Panc1 (cell line): Measurements from ENCODE around the gene TAC4. TPM values are rescaled to one million over a fixed set of nuclear protein-coding genes. Genes with fewer than 3 reads are reported as not detected.

Experiments used
- ATAC-seq: fragments of 200-7000 bp; cut with Tn5 transposase; 2 replicates; pipeline ENCODE4 v1.9.1; 2020; ENCODE audit warnings: mild to moderate bottlenecking, moderate library complexity
- BruUV-seq: library from RNA; stranded (reverse); fragments of 400-500 nt; replicated peaks from 2 replicates; lab custom pipeline; 2021; lab: Mats Ljungman, UMichigan
- CTCF ChIA-PET: fragments of 300-600 bp; sonication (Branson Sonifier 250); formaldehyde crosslinking; loops from one replicate; lab custom pipeline; 2022; ENCODE audit warnings: antibody characterized with exemption; lab: Charles Lee
- POLR2A ChIA-PET: fragments of 300-600 bp; sonication (Branson Sonifier 250); formaldehyde crosslinking; loops from one replicate; lab custom pipeline; 2022; ENCODE audit warnings: antibody characterized with exemption; lab: Charles Lee
- DNase-seq: peaks from one replicate; pipeline ENCODE4 v3.0.0-alpha.2; 2010; ENCODE audit warnings: low read depth, low spot score
- H3K27ac ChIP-seq: 2 replicates; pipeline ENCODE4 v1.5.1; 2011; ENCODE audit warnings: mild to moderate bottlenecking, low read length, inconsistent platforms
- H3K27me3 ChIP-seq: fragments of 200-500 bp; sonication (Bioruptor generic); 2 replicates; pipeline ENCODE4 v1.6.0; 2014; ENCODE audit warnings: low read length, inconsistent platforms; ENCODE audit not compliant: control insufficient read depth, insufficient read depth
- H3K36me3 ChIP-seq: fragments of 200-500 bp; sonication (Bioruptor generic); 2 replicates; pipeline ENCODE4 v1.5.1; 2014; ENCODE audit warnings: inconsistent platforms, mild to moderate bottlenecking, low read length, moderate library complexity; ENCODE audit not compliant: control insufficient read depth, insufficient read depth
- H3K4me1 ChIP-seq: 2 replicates; pipeline ENCODE4 v1.5.1; 2011; ENCODE audit warnings: inconsistent platforms, mild to moderate bottlenecking, low read length, moderate library complexity; ENCODE audit not compliant: control insufficient read depth, insufficient read depth
- H3K4me3 ChIP-seq, 2 experiments: 2 replicates each; pipeline ENCODE4 v1.5.1; 2011 to 2012; ENCODE audit warnings: low read depth in 2 of 2, low read length in 2 of 2, mild to moderate bottlenecking in 2 of 2, inconsistent platforms in 1 of 2, moderate library complexity in 1 of 2
- H3K9me3 ChIP-seq: fragments of 200-500 bp; sonication (Bioruptor generic); 2 replicates; pipeline ENCODE4 v1.5.1; 2014; ENCODE audit warnings: low read depth, mild to moderate bottlenecking, inconsistent platforms, low read length, moderate library complexity; ENCODE audit not compliant: control insufficient read depth, insufficient read depth
- CTCF ChIP-seq: fragments of 450-650 bp; IDR thresholded peaks from 2 replicates; pipeline ENCODE4 v1.5.1; 2017; ENCODE audit warnings: mild to moderate bottlenecking
- POLR2AphosphoS5 ChIP-seq: IDR thresholded peaks from 2 replicates; pipeline ENCODE4 v1.6.1; 2012; ENCODE audit warnings: mild to moderate bottlenecking, low read depth, low read length, moderate library complexity
- REST ChIP-seq, 2 experiments: IDR thresholded peaks; 2 replicates each; pipeline ENCODE4 v1.6.1; 2011 to 2012; ENCODE audit warnings: low read depth in 2 of 2, control low read depth in 1 of 2, low read length in 1 of 2, mild to moderate bottlenecking in 1 of 2, moderate library complexity in 1 of 2; ENCODE audit not compliant: insufficient read depth in 1 of 2
- SIN3A ChIP-seq: IDR thresholded peaks from 2 replicates; pipeline ENCODE4 v1.6.1; 2012; ENCODE audit warnings: low read depth, mild to moderate bottlenecking, low read length, moderate library complexity, borderline replicate concordance; ENCODE audit not compliant: insufficient read depth
- TCF7L2 ChIP-seq: IDR thresholded peaks from 2 replicates; pipeline ENCODE4 v1.6.1; 2011; ENCODE audit warnings: mild to moderate bottlenecking, low read depth, low read length, inconsistent platforms
- in situ Hi-C: cut with HindIII; loops from 2 replicates; pipeline ENCODE4 v1.10.0; 2016; ENCODE audit warnings: low sequenced_read_pairs, low pct_unique_long_range_greater_than_20kb
- intact Hi-C: fragments of 100-400 bp; cut with micrococcal nuclease; formaldehyde crosslinking; loops from one replicate; pipeline ENCODE4 v1.10.0; 2022; ENCODE audit not compliant: unreplicated experiment
- total RNA-seq: library from RNA; stranded (reverse); gene quantifications from one replicate; pipeline ENCODE4 v1.2.1, GENCODE V29; 2021; ENCODE audit not compliant: unreplicated experiment

The TAC4 gene
- total RNA-seq, 1 experiment from 2014 or later: not detected

GRCh38 chr17:49891271-49891670 lies 43.4 kb upstream of the TAC4 start:
- Histone ChIP-seq H3K9me3 (no peaks in the 10 kb centered on the region), H3K27me3 (no peaks in the 10 kb centered on the region), H3K27ac (no peak overlapping the region), H3K4me1 (no peaks in the 10 kb centered on the region), H3K4me3 (no peak overlapping the region), H3K36me3 (no peaks in the 10 kb centered on the region)
- CTCF ChIA-PET: interaction anchor here (0.6 kb wide), 1 partner anchor 61 kb away, joined by 3 read pairs; no protein-coding TSS in a partner anchor
- intact Hi-C loops: no loop called here
- in situ Hi-C loops: no loop called here
- DNase-seq (no peak), ATAC-seq (no peak)
- no TSS peak for BruUV-seq
- no peak for TF ChIP-seq TCF7L2
- no peak for TF ChIP-seq SIN3A
- no peak for TF ChIP-seq REST (IDR thresholded peaks at IDR 0.05; ENCODE audit: insufficient read depth in 1 of 2, low read depth in 2 of 2, low read length in 1 of 2)
- no peak for TF ChIP-seq POLR2AphosphoS5
- POLR2A ChIA-PET: no interaction called here

GRCh38 chr17:49890852-49891251 lies 43.0 kb upstream of the TAC4 start:
- no peak overlapping the region for H3K27ac ChIP-seq
- ChIA-PET CTCF (interaction anchor here (0.6 kb wide), 1 partner anchor 62 kb away, joined by 3 read pairs; no protein-coding TSS in a partner anchor), POLR2A (no interaction called here)
- H3K9me3 ChIP-seq: no peaks in the 10 kb centered on the region
- no peak for TF ChIP-seq REST (IDR thresholded peaks at IDR 0.05; ENCODE audit: insufficient read depth in 1 of 2, low read depth in 2 of 2, low read length in 1 of 2)
- TF ChIP-seq SIN3A: no peak
- TF ChIP-seq TCF7L2: no peak
- TF ChIP-seq CTCF: no peak
- no peak for TF ChIP-seq POLR2AphosphoS5
- in situ Hi-C loops (no loop called here), intact Hi-C loops (no loop called here)
- ATAC-seq: no peak
- H3K27me3 ChIP-seq: no peaks in the 10 kb centered on the region
- H3K36me3 ChIP-seq: no peaks in the 10 kb centered on the region
- H3K4me1 ChIP-seq: no peaks in the 10 kb centered on the region
- no peak for DNase-seq
- H3K4me3 ChIP-seq: no peak overlapping the region
- BruUV-seq: no TSS peak
